Type B pancreatic cell (in vitro differentiated cells): ENCODE results near the gene LSM5. TPM values are rescaled to one million over a fixed set of nuclear protein-coding genes. Genes with fewer than 3 reads are reported as not detected.

Source experiments
- DNase-seq: peaks from one replicate; pipeline ENCODE4 v3.0.0; 2021; ENCODE audit warnings: mixed read lengths; ENCODE audit not compliant: unreplicated experiment; ENCODE audit errors: extremely low spot score
- H3K27ac Mint-ChIP-seq: 2 replicates; pipeline ENCODE4 v1.8.0; 2021; ENCODE audit warnings: mild to moderate bottlenecking, mixed read lengths
- H3K27me3 Mint-ChIP-seq: 2 replicates; pipeline ENCODE4 v1.8.0; 2021; ENCODE audit warnings: mixed read lengths
- H3K36me3 Mint-ChIP-seq: 2 replicates; pipeline ENCODE4 v1.8.0; 2021; ENCODE audit warnings: mixed read lengths
- H3K4me1 Mint-ChIP-seq: one replicate; pipeline ENCODE4 v1.8.0; 2021; ENCODE audit warnings: mixed read lengths; ENCODE audit not compliant: unreplicated experiment
- H3K4me3 Mint-ChIP-seq: 2 replicates; pipeline ENCODE4 v1.8.0; 2021; ENCODE audit warnings: mild to moderate bottlenecking, mixed read lengths
- H3K9me3 Mint-ChIP-seq: 2 replicates; pipeline ENCODE4 v1.8.0; 2021; ENCODE audit warnings: mixed read lengths
- CTCF ChIP-seq: fragments of 200-600 bp; sonication (generic); conservative IDR thresholded peaks from 2 replicates; pipeline ENCODE4 v1.5.0; 2021; ENCODE audit warnings: antibody characterized with exemption, mild to moderate bottlenecking
- total RNA-seq: library from RNA; stranded (reverse); gene quantifications from 2 replicates; pipeline ENCODE4 v1.2.1, GENCODE V29; 2021; ENCODE audit warnings: low replicate concordance

LSM5 gene
- total RNA-seq, 1 donor from 2014 or later: 67.5 TPM

- DNase-seq: no peak
Observed at GRCh38 chr7:32496052-32496813, 6.1 kb upstream of the LSM5 start.

GRCh38 chr7:32495298-32496051, 5.3 kb upstream of the LSM5 start, which contains the start of gene AVL9:
Gene AVL9, plus strand, starts transcription at chr7:32495489. Its CDS starts 221 bp downstream, at chr7:32495710.
- DNase-seq: peak; percentile 99
- no peak for TF ChIP-seq CTCF
- H3K36me3 Mint-ChIP-seq: peaks cover 11% of the 10 kb centered on the region
- H3K9me3 Mint-ChIP-seq: no peaks in the 10 kb centered on the region
- H3K27ac Mint-ChIP-seq: peak within 1 kb of the TSS; percentile 97
- peaks cover 11% of the 10 kb centered on the region for H3K4me1 Mint-ChIP-seq
- H3K27me3 Mint-ChIP-seq: no peaks in the 10 kb centered on the region
- H3K4me3 Mint-ChIP-seq: peak within 1 kb of the TSS; percentile 95

More at GRCh38 chr7:32496052-32496813, 6.1 kb upstream of the LSM5 start:
- Mint-ChIP-seq H3K27me3 (no peaks in the 10 kb centered on the region), H3K4me3 (peak overlapping the region; percentile 95), H3K27ac (peak overlapping the region; percentile 97), H3K4me1 (peaks cover 11% of the 10 kb centered on the region), H3K9me3 (no peaks in the 10 kb centered on the region), H3K36me3 (peaks cover 11% of the 10 kb centered on the region)
- no peak for TF ChIP-seq CTCF

GRCh38 chr7:32494946-32495297, 4.7 kb upstream of the LSM5 start:
- Mint-ChIP-seq H3K27ac (peak overlapping the region; percentile 97), H3K4me1 (peaks cover 13% of the 10 kb centered on the region), H3K9me3 (no peaks in the 10 kb centered on the region), H3K27me3 (no peaks in the 10 kb centered on the region), H3K36me3 (peaks cover 9% of the 10 kb centered on the region), H3K4me3 (peak overlapping the region; percentile 95)
- DNase-seq: no peak
- TF ChIP-seq CTCF: no peak

GRCh38 chr7:32489788-32490126, 423 bp downstream of the LSM5 start:
- DNase-seq: no peak
- Mint-ChIP-seq H3K27me3 (no peaks in the 10 kb centered on the region), H3K9me3 (no peaks in the 10 kb centered on the region), H3K4me3 (peak overlapping the region; percentile 90), H3K27ac (peak overlapping the region; percentile 92), H3K4me1 (peaks cover 9% of the 10 kb centered on the region), H3K36me3 (peaks cover 8% of the 10 kb centered on the region)
- no peak for TF ChIP-seq CTCF

- Mint-ChIP-seq H3K4me1 (no peaks in the 10 kb centered on the region), H3K9me3 (no peaks in the 10 kb centered on the region), H3K36me3 (no peaks in the 10 kb centered on the region), H3K27me3 (no peaks in the 10 kb centered on the region), H3K4me3 (no peak overlapping the region), H3K27ac (no peak overlapping the region)
- no peak for DNase-seq
- TF ChIP-seq CTCF: no peak
Observed at GRCh38 chr7:32481921-32482320, 8.3 kb downstream of the LSM5 start.
